ENCODE data around the gene SMG9. TPM values are rescaled to one million over a fixed set of nuclear protein-coding genes. Genes with fewer than 3 reads are reported as not detected.

Gene SMG9
- total and polyA plus RNA-seq, 4 donors: 23.5 to 55.9 (median 29.6) TPM

GRCh38 chr19:43731346-43731745, 23.4 kb downstream of the SMG9 start:
- H3K36me3 ChIP-seq (ENCODE audit: control insufficient read depth in 4 of 4, insufficient read depth in 4 of 4, low read length in 4 of 4): peaks cover 11 to 52% (median 41%) of the 10 kb centered on the region in 4 donors
- TF ChIP-seq CTCF (IDR thresholded peaks at IDR 0.05; ENCODE audit: control extremely low read depth, extremely low read depth): no peak
- peaks cover 0 to 2% (median 0%) of the 10 kb centered on the region in 4 donors for H3K9me3 ChIP-seq (ENCODE audit: control insufficient read depth in 4 of 4, insufficient read depth in 3 of 4, low read length in 3 of 4)
- no peak overlapping the region for H3K9ac ChIP-seq (ENCODE audit: insufficient read depth in 1 of 2, low read length in 2 of 2)
- H3K27me3 ChIP-seq (ENCODE audit: control insufficient read depth in 3 of 3, insufficient read depth in 3 of 3, low read length in 2 of 3): no peaks in the 10 kb centered on the region
- WGBS, 2 donors: 88 to 93% methylated on average over 14 of the region's 14 CpGs
- no peak for ATAC-seq (ENCODE audit: insufficient read depth, low FRiP score)
- DNase-seq: no peak
- no peak overlapping the region for H3K4me3 ChIP-seq
- H3K27ac ChIP-seq (ENCODE audit: low read depth in 1 of 2, low read length in 1 of 2): no peak overlapping the region
- H3K4me1 ChIP-seq (ENCODE audit: control insufficient read depth in 5 of 5, insufficient read depth in 5 of 5, low read length in 5 of 5): no peaks in the 10 kb centered on the region

GRCh38 chr19:43729919-43730318, 24.8 kb downstream of the SMG9 start:
- Histone ChIP-seq H3K36me3 (ENCODE audit: control insufficient read depth in 4 of 4, insufficient read depth in 4 of 4, low read length in 4 of 4) (peaks cover 11 to 47% (median 37%) of the 10 kb centered on the region in 4 donors), H3K9me3 (ENCODE audit: control insufficient read depth in 4 of 4, insufficient read depth in 3 of 4, low read length in 3 of 4) (peaks cover 0 to 2% (median 0%) of the 10 kb centered on the region in 4 donors), H3K4me3 (no peak overlapping the region), H3K4me1 (ENCODE audit: control insufficient read depth in 5 of 5, insufficient read depth in 5 of 5, low read length in 5 of 5) (peaks cover 0 to 7% (median 0%) of the 10 kb centered on the region in 5 donors), H3K27ac (ENCODE audit: low read depth in 1 of 2, low read length in 1 of 2) (no peak overlapping the region), H3K27me3 (ENCODE audit: control insufficient read depth in 3 of 3, insufficient read depth in 3 of 3, low read length in 2 of 3) (no peaks in the 10 kb centered on the region), H3K9ac (ENCODE audit: insufficient read depth in 1 of 2, low read length in 2 of 2) (no peak overlapping the region)
- DNase-seq (no peak), ATAC-seq (ENCODE audit: insufficient read depth, low FRiP score) (no peak)
- no peak for TF ChIP-seq CTCF (IDR thresholded peaks at IDR 0.05; ENCODE audit: control extremely low read depth, extremely low read depth)
- WGBS, 2 donors: 82 to 88% methylated on average over 5 of the region's 5 CpGs

GRCh38 chr19:43727593-43727853, 27.2 kb downstream of the SMG9 start:
- Histone ChIP-seq H3K27me3 (ENCODE audit: control insufficient read depth in 3 of 3, insufficient read depth in 3 of 3, low read length in 2 of 3) (no peaks in the 10 kb centered on the region), H3K9me3 (ENCODE audit: control insufficient read depth in 4 of 4, insufficient read depth in 3 of 4, low read length in 3 of 4) (peaks cover 0 to 2% (median 0%) of the 10 kb centered on the region in 4 donors), H3K27ac (ENCODE audit: low read depth in 1 of 2, low read length in 1 of 2) (no peak overlapping the region), H3K4me3 (no peak overlapping the region), H3K4me1 (ENCODE audit: control insufficient read depth in 5 of 5, insufficient read depth in 5 of 5, low read length in 5 of 5) (peaks cover 0 to 7% (median 0%) of the 10 kb centered on the region in 5 donors), H3K9ac (ENCODE audit: insufficient read depth in 1 of 2, low read length in 2 of 2) (no peak overlapping the region), H3K36me3 (ENCODE audit: control insufficient read depth in 4 of 4, insufficient read depth in 4 of 4, low read length in 4 of 4) (peaks cover 3 to 31% (median 23%) of the 10 kb centered on the region in 4 donors)
- ATAC-seq (ENCODE audit: insufficient read depth, low FRiP score) (no peak), DNase-seq (no peak)
- WGBS, 2 donors: 55 to 63% methylated on average over 4 of the region's 4 CpGs
- TF ChIP-seq CTCF (IDR thresholded peaks at IDR 0.05; ENCODE audit: control extremely low read depth, extremely low read depth): no peak
